Activated CD4-positive, alpha-beta T cell treated with anti-CD3 and anti-CD28 coated beads, Interleukin-2, amount 50 U/mL, for 4 hours (primary cell): ENCODE data around the gene SPDYE18.
"Not testable (repeated sequence)": the region's sequence is repeated elsewhere in the genome, so short reads cannot be mapped to it uniquely, and the experiment has no call there.

Experiments used
- DNase-seq, 2 experiments: peaks; one replicate each; pipeline ENCODE4 v3.0.0-alpha.2; 2020

SPDYE18 gene

DNA sequence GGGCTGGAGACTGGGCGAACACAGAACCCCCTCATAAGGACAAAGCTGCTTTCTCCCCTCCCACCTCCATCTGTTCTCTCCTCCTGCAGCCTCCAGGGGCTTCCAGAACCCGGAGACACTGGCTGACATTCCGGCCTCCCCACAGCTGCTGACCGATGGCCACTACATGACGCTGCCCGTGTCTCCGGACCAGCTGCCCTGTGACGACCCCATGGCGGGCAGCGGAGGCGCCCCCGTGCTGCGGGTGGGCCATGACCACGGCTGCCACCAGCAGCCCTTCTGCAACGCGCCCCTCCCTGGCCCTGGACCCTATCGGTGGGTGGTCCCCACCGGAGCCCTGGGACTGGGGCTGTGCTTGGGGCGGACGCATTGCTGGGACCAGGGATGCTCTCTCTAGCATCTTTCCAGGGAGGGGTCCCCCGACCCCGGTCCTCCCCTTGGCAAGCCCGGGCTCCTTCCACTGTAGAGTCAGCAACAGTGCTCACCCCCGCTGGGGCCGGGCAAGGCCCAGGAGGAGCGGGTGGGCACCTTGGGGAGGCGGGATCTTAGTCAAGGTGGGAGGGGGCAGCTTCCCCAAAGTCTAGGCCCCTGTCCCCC is 56.8 kb downstream of the SPDYE18 start:
- DNase-seq = not testable (repeated sequence)

DNA sequence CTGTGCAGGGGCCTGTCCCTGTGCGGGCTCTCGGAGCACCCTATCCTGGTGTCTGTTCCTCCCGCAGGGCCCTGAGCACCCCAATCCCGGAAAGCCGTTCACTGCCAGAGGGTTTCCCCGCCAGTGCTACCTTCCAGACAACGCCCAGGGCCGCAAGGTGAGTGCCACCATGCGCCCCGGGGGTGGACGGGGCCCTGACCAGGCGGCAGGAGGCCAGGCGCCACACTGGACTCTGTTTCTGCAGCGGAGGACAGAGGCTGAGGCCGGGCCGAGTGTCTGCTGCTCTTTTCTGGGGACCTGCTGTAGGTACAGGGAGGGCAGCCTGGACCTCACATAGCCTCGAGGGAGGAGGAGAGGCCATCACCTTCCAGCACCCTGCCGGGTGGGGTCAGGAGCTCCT is 58.2 kb downstream of the SPDYE18 start:
- not testable (repeated sequence) for DNase-seq

DNA sequence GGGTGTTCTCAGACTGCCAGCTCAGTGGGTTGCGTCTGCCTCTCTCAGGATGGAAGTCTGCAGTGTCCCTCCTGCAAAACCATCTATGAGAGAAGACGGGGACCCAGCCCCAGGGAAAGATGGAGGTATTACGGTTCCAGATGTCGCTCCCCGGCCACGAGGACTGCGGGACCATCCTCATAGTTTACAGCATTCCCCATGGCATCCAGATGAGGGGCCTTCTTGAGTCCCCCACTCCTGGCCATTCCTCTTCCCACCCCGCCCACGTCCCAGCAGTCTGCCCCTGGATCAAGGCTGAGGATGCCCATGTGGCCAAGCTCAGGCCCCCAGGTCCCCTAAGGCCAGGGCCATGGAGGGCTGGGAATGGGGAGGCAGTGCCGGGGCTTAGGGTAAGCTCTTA is 59.1 kb downstream of the SPDYE18 start:
- not testable (repeated sequence) for DNase-seq

DNA sequence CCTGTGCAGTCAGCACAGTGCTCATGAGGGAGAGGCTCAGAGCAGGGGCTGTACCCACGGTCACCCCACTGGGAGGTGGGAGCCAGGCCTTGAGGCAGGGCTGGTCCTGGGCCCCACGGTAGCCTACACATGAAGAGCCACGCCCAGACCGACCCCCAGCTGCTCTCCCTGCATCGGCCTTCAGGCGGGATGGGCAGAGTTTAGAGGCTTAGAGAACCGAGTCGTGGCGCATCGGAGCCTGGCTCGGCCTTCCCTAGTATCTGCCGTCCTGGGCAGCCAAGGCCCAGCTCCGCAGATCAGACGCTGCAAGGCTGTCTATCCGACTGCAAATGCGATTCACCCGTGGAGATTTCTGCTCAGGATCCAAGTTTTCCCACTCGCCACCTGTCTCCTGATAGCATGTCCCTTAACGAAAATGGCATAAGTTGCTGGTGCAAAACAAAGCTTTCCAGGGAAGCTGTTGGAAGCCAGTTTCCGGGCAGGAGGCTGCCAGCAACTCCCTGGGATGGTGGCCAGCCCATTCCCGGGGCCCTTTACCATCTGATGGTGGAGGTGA is 59.6 kb downstream of the SPDYE18 start:
- not testable (repeated sequence) for DNase-seq

DNA sequence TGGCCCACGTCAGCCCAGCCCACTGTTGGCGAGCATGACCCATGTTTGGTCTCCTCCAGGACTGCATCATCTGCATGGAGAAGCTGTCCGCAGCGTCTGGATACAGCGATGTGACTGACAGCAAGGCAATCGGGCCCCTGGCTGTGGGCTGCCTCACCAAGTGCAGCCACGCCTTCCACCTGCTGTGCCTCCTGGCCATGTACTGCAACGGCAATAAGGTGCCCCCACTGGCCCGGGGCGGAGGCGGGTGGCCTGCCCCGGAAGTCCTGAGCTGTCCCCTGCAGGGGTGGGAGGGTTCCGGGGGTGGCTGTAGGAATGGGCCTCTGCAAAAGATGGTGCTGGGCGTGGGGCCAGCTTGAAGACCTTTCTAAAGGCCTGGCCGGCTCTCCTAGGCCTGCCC is 60.3 kb downstream of the SPDYE18 start:
- DNase-seq = not testable (repeated sequence)
